Hepatic stellate cell (primary cell): ENCODE measurements around the gene NHS.
A peak's percentile ranks its signal among the peaks of the same experiment; 100 is the strongest.

ENCODE experiments used
- DNase-seq: peaks from one replicate; pipeline ENCODE4 v3.0.0; 2011; ENCODE audit warnings: low spot score

Gene NHS

GRCh38 chrX:17679261-17679660 is 304.3 kb downstream of the NHS start:
- no peak for DNase-seq

- DNase-seq, result no peak
These were observed 304.8 kb downstream of the NHS start for GRCh38 chrX:17679820-17680219.

- no peak for DNase-seq
These were observed 305.9 kb downstream of the NHS start for GRCh38 chrX:17680732-17681413.

GRCh38 chrX:17682259-17682658 is 307.3 kb downstream of the NHS start:
- DNase-seq, result no peak

- no peak for DNase-seq
These were observed 310.0 kb downstream of the NHS start for GRCh38 chrX:17685026-17685425.

GRCh38 chrX:17687648-17688047 is 312.6 kb downstream of the NHS start:
- DNase-seq, result no peak

- peak; percentile 32 for DNase-seq
These were observed 315.0 kb downstream of the NHS start for GRCh38 chrX:17689971-17690409.

- no peak for DNase-seq
These were observed 317.8 kb downstream of the NHS start for GRCh38 chrX:17692709-17693346.

GRCh38 chrX:17697191-17697590 is 322.2 kb downstream of the NHS start:
- no peak for DNase-seq

- no peak for DNase-seq
These were observed 326.0 kb downstream of the NHS start for GRCh38 chrX:17700976-17701375.

- no peak for DNase-seq
These were observed 328.2 kb downstream of the NHS start for GRCh38 chrX:17703201-17703600.

GRCh38 chrX:17705211-17705610 is 330.2 kb downstream of the NHS start:
- DNase-seq, result no peak

- peak; percentile 44 for DNase-seq
These were observed 331.7 kb downstream of the NHS start for GRCh38 chrX:17706676-17707075.

- no peak for DNase-seq
These were observed 332.7 kb downstream of the NHS start for GRCh38 chrX:17707731-17708130.

- DNase-seq, result no peak
These were observed 335.9 kb downstream of the NHS start for GRCh38 chrX:17710871-17711301.

- no peak for DNase-seq
These were observed 338.3 kb downstream of the NHS start for GRCh38 chrX:17713288-17713687.

GRCh38 chrX:17718649-17719165 is 343.7 kb downstream of the NHS start:
- no peak for DNase-seq

GRCh38 chrX:17719711-17720110 is 344.7 kb downstream of the NHS start:
- no peak for DNase-seq

GRCh38 chrX:17721715-17722114 is 346.7 kb downstream of the NHS start:
- DNase-seq, result no peak

- DNase-seq, result no peak
These were observed 350.2 kb downstream of the NHS start for GRCh38 chrX:17725181-17725580.

- peak; percentile 13 for DNase-seq
These were observed 357.3 kb downstream of the NHS start for GRCh38 chrX:17732138-17732783.

- DNase-seq, result no peak
These were observed 360.4 kb downstream of the NHS start for GRCh38 chrX:17735406-17735805.

- DNase-seq, result no peak
These were observed 361.5 kb downstream of the NHS start for GRCh38 chrX:17736478-17736855.
